ENCODE measurements around the gene PRSS33. TPM values are rescaled to one million over a fixed set of nuclear protein-coding genes. Genes with fewer than 3 reads are reported as not detected.

PRSS33 gene
- total RNA-seq, 1 experiment from 2014 or later: 0.13 TPM

- DNase-seq (ENCODE audit: low spot score): peak; percentile 86
Observed at GRCh38 chr16:2777231-2777902, 10.0 kb downstream of the PRSS33 start, which contains the start of gene ELOB. Gene ELOB, minus strand, starts transcription at chr16:2777280. Its CDS starts 41 bp downstream, at chr16:2777239.

- DNase-seq (ENCODE audit: low spot score): no peak
Observed at GRCh38 chr16:2776500-2777139, 10.7 kb downstream of the PRSS33 start.

GRCh38 chr16:2775765-2776499, 11.4 kb downstream of the PRSS33 start:
- no peak for DNase-seq (ENCODE audit: low spot score)

GRCh38 chr16:2775131-2775716, 12.1 kb downstream of the PRSS33 start:
- no peak for DNase-seq (ENCODE audit: low spot score)

GRCh38 chr16:2774161-2774891, 13.0 kb downstream of the PRSS33 start:
- no peak for DNase-seq (ENCODE audit: low spot score)

GRCh38 chr16:2773188-2773968, 14.0 kb downstream of the PRSS33 start:
- no peak for DNase-seq (ENCODE audit: low spot score)

- DNase-seq (ENCODE audit: low spot score): no peak
Observed at GRCh38 chr16:2771496-2772402, 15.6 kb downstream of the PRSS33 start.

- DNase-seq (ENCODE audit: low spot score): no peak
Observed at GRCh38 chr16:2770057-2770951, 17.1 kb downstream of the PRSS33 start.

GRCh38 chr16:2769675-2770056, 17.7 kb downstream of the PRSS33 start:
- no peak for DNase-seq (ENCODE audit: low spot score)

- DNase-seq (ENCODE audit: low spot score): no peak
Observed at GRCh38 chr16:2769100-2769529, 18.2 kb downstream of the PRSS33 start.

- DNase-seq (ENCODE audit: low spot score): no peak
Observed at GRCh38 chr16:2768403-2769089, 18.8 kb downstream of the PRSS33 start.

- DNase-seq (ENCODE audit: low spot score): no peak
Observed at GRCh38 chr16:2767891-2768290, 19.5 kb downstream of the PRSS33 start.

GRCh38 chr16:2767140-2767731, 20.1 kb downstream of the PRSS33 start:
- DNase-seq (ENCODE audit: low spot score): no peak

- DNase-seq (ENCODE audit: low spot score): no peak
Observed at GRCh38 chr16:2766430-2767139, 20.8 kb downstream of the PRSS33 start.

GRCh38 chr16:2765462-2766404, 21.6 kb downstream of the PRSS33 start:
- DNase-seq (ENCODE audit: low spot score): no peak

- DNase-seq (ENCODE audit: low spot score): no peak
Observed at GRCh38 chr16:2764718-2765117, 22.6 kb downstream of the PRSS33 start.
